HCT116 (cell line): ENCODE results near the gene HTRA3. TPM values are rescaled to one million over a fixed set of nuclear protein-coding genes. Genes with fewer than 3 reads are reported as not detected.

Source experiments
- ATAC-seq: fragments of 200-7000 bp; cut with Tn5 transposase; 2 replicates; pipeline ENCODE4 v1.9.1; 2020; ENCODE audit warnings: mild to moderate bottlenecking, moderate library complexity
- BruUV-seq: library from RNA; stranded (reverse); fragments of 400-500 nt; replicated peaks from 2 replicates; lab custom pipeline; 2021; lab: Mats Ljungman, UMichigan
- CTCF ChIA-PET: fragments of 300-600 bp; sonication (Branson Sonifier 250); formaldehyde crosslinking; loops from one replicate; lab custom pipeline; 2021; ENCODE audit warnings: antibody characterized with exemption; lab: Charles Lee
- POLR2A ChIA-PET: fragments of 300-600, 350-600 bp; sonication (Branson Sonifier 250); formaldehyde crosslinking; loops from one replicate; lab custom pipeline; 2021; ENCODE audit warnings: antibody characterized with exemption; lab: Charles Lee
- RAD21 ChIA-PET, 2 experiments: fragments of 300-600 bp; sonication (Branson Sonifier 250); formaldehyde crosslinking; loops; one replicate each; lab custom pipeline; 2023; ENCODE audit warnings: low total read pairs in 2 of 2; ENCODE audit not compliant: uncharacterized antibody in 2 of 2, unreplicated experiment in 2 of 2, low non-redundant PET in 1 of 2; lab: Charles Lee
- DNase-seq: peaks from one replicate; pipeline ENCODE4 v3.0.0-alpha.2; 2010; ENCODE audit warnings: low read depth, low spot score
- H2AFZ ChIP-seq: fragments of 200-600 bp; shearing (Covaris generic), sonication (generic); 2 replicates; pipeline ENCODE4 v1.6.1; 2017; ENCODE audit warnings: low read depth, mixed run types, mixed read lengths, antibody characterized with exemption, low read length; ENCODE audit not compliant: poor library complexity, severe bottlenecking
- H3K27ac ChIP-seq: 2 replicates; pipeline ENCODE4 v1.5.1; 2012; ENCODE audit warnings: low read depth, low read length
- H3K27me3 ChIP-seq: fragments of 200-600 bp; sonication (generic); 2 replicates; pipeline ENCODE4 v1.6.1; 2016; ENCODE audit warnings: mixed run types, low read length, mixed read lengths; ENCODE audit not compliant: insufficient read depth
- H3K36me3 ChIP-seq, 2 experiments: fragments of 200-500 bp in 1 of 2; fragments of 200-600 bp in 1 of 2; sonication (Bioruptor generic) in 1 of 2; sonication (generic) in 1 of 2; 2 replicates each; pipeline versions ENCODE4 v1.5.1 to v1.6.1; 2014 to 2016; ENCODE audit warnings: low read length in 2 of 2, inconsistent platforms in 1 of 2, mixed read lengths in 1 of 2, mixed run types in 1 of 2; ENCODE audit not compliant: insufficient read depth in 2 of 2, control insufficient read depth in 1 of 2
- H3K4me1 ChIP-seq, 2 experiments: fragments of 200-600 bp in 1 of 2; sonication (generic) in 1 of 2; 2 replicates each; pipeline versions ENCODE4 v1.5.1 to v1.6.1; 2012 to 2017; ENCODE audit warnings: low read length in 2 of 2, inconsistent platforms in 1 of 2, mild to moderate bottlenecking in 1 of 2, mixed read lengths in 1 of 2, mixed run types in 1 of 2, moderate library complexity in 1 of 2; ENCODE audit not compliant: insufficient read depth in 2 of 2, control insufficient read depth in 1 of 2
- H3K4me2 ChIP-seq: fragments of 200-600 bp; sonication (generic); 2 replicates; pipeline ENCODE4 v1.6.1; 2017; ENCODE audit warnings: mixed run types, low read length, mixed read lengths
- H3K4me3 ChIP-seq, 2 experiments: fragments of 200-600 bp in 1 of 2; sonication (generic) in 1 of 2; replicated peaks in 1 of 2; 2 replicates each; pipeline ENCODE4 v1.5.1; 2011 to 2016; ENCODE audit warnings: low read length in 2 of 2, control low read depth in 1 of 2, low read depth in 1 of 2, mild to moderate bottlenecking in 1 of 2, mixed read lengths in 1 of 2, mixed run types in 1 of 2
- H3K79me2 ChIP-seq: fragments of 200-600 bp; sonication (generic); 2 replicates; pipeline ENCODE4 v1.6.1; 2017; ENCODE audit warnings: mild to moderate bottlenecking, mixed run types, low read length, moderate library complexity, mixed read lengths; ENCODE audit not compliant: insufficient read depth
- H3K9ac ChIP-seq: fragments of 200-600 bp; sonication (generic); 2 replicates; pipeline ENCODE4 v1.6.1; 2016; ENCODE audit warnings: low read length, mixed read lengths
- H3K9me2 ChIP-seq: fragments of 200-600 bp; sonication (generic), shearing (Covaris generic); 2 replicates; pipeline ENCODE4 v1.6.1; 2017; ENCODE audit warnings: mixed run types, mild to moderate bottlenecking, moderate library complexity; ENCODE audit not compliant: insufficient read depth
- H3K9me3 ChIP-seq, 2 experiments: fragments of 200-500 bp in 1 of 2; fragments of 200-600 bp in 1 of 2; sonication (Bioruptor generic) in 1 of 2; sonication (generic) in 1 of 2; 2 replicates each; pipeline ENCODE4 v1.6.1; 2014 to 2017; ENCODE audit warnings: low read length in 2 of 2, mixed read lengths in 2 of 2, inconsistent platforms in 1 of 2, low read depth in 1 of 2, mild to moderate bottlenecking in 1 of 2, mixed run types in 1 of 2, moderate library complexity in 1 of 2; ENCODE audit not compliant: control insufficient read depth in 1 of 2, insufficient read depth in 1 of 2
- H4K20me1 ChIP-seq: fragments of 200-600 bp; sonication (generic), shearing (Covaris generic); 2 replicates; pipeline ENCODE4 v1.6.1; 2017; ENCODE audit warnings: mixed run types, mild to moderate bottlenecking, moderate library complexity; ENCODE audit not compliant: insufficient read depth
- ATF3 ChIP-seq: IDR thresholded peaks from 2 replicates; pipeline ENCODE4 v1.6.1; 2012
- CBX3 ChIP-seq: IDR thresholded peaks from 2 replicates; pipeline ENCODE4 v1.6.1; 2012; ENCODE audit warnings: low read depth
- ELF1 ChIP-seq: IDR thresholded peaks from 2 replicates; pipeline ENCODE4 v1.6.1; 2012; ENCODE audit warnings: low read depth, borderline replicate concordance
- FOSL1 ChIP-seq: IDR thresholded peaks from 2 replicates; pipeline ENCODE4 v1.6.1; 2012; ENCODE audit warnings: low read depth
- POLR2A ChIP-seq: IDR thresholded peaks from 2 replicates; pipeline ENCODE4 v1.7.0; 2011; ENCODE audit warnings: borderline replicate concordance; ENCODE audit not compliant: insufficient read depth, insufficient read length; ENCODE audit errors: extremely low read depth
- RAD21 ChIP-seq: IDR thresholded peaks from 2 replicates; pipeline ENCODE4 v1.6.1; 2012; ENCODE audit warnings: low read depth, mild to moderate bottlenecking
- SIN3A ChIP-seq: IDR thresholded peaks from 2 replicates; pipeline ENCODE4 v1.6.1; 2012; ENCODE audit warnings: low read depth
- SRF ChIP-seq: IDR thresholded peaks from 2 replicates; pipeline ENCODE4 v1.6.1; 2012; ENCODE audit warnings: low read depth
- ZBTB33 ChIP-seq: IDR thresholded peaks from 2 replicates; pipeline ENCODE4 v1.6.1; 2011; ENCODE audit warnings: mild to moderate bottlenecking, low read length, moderate library complexity; ENCODE audit not compliant: insufficient replicate concordance; ENCODE audit errors: extremely low read depth
- ZFX ChIP-seq: fragments of 450-650 bp; IDR thresholded peaks from 2 replicates; pipeline ENCODE4 v1.6.1; 2017
- ZNF274 ChIP-seq: fragments of 200-500 bp; sonication (Bioruptor generic); IDR thresholded peaks from 2 replicates; pipeline ENCODE4 v1.6.1; 2014; ENCODE audit warnings: mild to moderate bottlenecking, low read depth, low read length, inconsistent platforms
- intact Hi-C: fragments of 100-400 bp; cut with micrococcal nuclease; formaldehyde crosslinking; loops from 2 replicates; pipeline ENCODE4 v1.10.0; 2022
- total RNA-seq: library from RNA; stranded (reverse); gene quantifications from one replicate; pipeline ENCODE4 v1.2.1, GENCODE V29; 2021; ENCODE audit not compliant: unreplicated experiment

Gene HTRA3
- total RNA-seq, 1 experiment from 2014 or later, result not detected

DNA sequence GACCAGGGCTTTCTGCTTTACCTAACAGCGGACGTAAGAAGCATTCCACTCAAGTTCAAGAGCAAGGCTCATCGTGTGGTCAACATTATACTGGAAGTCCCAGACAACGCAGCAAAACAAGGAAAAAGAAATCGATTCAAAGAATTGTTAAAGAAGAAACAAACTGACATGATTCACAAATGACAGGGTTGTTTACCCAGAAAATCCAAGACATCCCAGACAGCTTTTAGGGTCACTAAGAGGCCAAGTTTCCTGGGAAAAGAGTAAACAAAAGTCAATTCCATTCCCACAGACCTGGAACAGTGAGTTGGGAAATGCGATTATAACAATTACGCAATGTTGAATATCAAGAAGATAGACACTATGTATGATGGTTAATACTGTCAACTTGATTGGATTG, 21.5 kb upstream of the HTRA3 start:
- POLR2A ChIA-PET, result no interaction called here
- H3K9me3 ChIP-seq, result no peaks in the 10 kb centered on the region
- TF ChIP-seq RAD21 (no peak), ATF3 (no peak), ZBTB33 (no peak), CBX3 (no peak), SRF (no peak), FOSL1 (no peak), POLR2A (no peak), SIN3A (no peak), ZNF274 (no peak), ZFX (no peak), ELF1 (no peak)

More for the DNA sequence above, 21.5 kb upstream of the HTRA3 start:
- Histone ChIP-seq H3K9ac (no peak overlapping the region), H3K36me3 (no peaks in the 10 kb centered on the region), H3K4me3 (no peak overlapping the region), H3K27me3 (no peaks in the 10 kb centered on the region), H4K20me1 (no peaks in the 10 kb centered on the region), H3K9me2 (no peaks in the 10 kb centered on the region), H3K27ac (no peak overlapping the region), H3K79me2 (no peaks in the 10 kb centered on the region), H3K4me1 (peaks cover 0 to under 1% of the 10 kb centered on the region in 2 experiments; a peak in 1 of 4 replicates), H3K4me2 (no peak overlapping the region), H2AFZ (no peak overlapping the region)
- no TSS peak for BruUV-seq
- RAD21 ChIA-PET, result no interaction called here
- ATAC-seq, result no peak
- CTCF ChIA-PET, result no interaction called here
- intact Hi-C loops, result loop anchor here (10.0 kb wide), 1 partner anchor 347 kb away; the partner anchor contains the start of gene CPZ
- no peak for DNase-seq
